Camera-type eye (tissue), 1 donor: ENCODE results near the gene MRM2. TPM values are rescaled to one million over a fixed set of nuclear protein-coding genes. Genes with fewer than 3 reads are reported as not detected.

Experiments
- total RNA-seq: library from RNA; depleted of rRNA; stranded (reverse); fragments of >200 nt; gene quantifications from one replicate; pipeline ENCODE4 v1.2.3, GENCODE V29; 2014

The MRM2 gene
- 22.0 TPM for total RNA-seq

DNA sequence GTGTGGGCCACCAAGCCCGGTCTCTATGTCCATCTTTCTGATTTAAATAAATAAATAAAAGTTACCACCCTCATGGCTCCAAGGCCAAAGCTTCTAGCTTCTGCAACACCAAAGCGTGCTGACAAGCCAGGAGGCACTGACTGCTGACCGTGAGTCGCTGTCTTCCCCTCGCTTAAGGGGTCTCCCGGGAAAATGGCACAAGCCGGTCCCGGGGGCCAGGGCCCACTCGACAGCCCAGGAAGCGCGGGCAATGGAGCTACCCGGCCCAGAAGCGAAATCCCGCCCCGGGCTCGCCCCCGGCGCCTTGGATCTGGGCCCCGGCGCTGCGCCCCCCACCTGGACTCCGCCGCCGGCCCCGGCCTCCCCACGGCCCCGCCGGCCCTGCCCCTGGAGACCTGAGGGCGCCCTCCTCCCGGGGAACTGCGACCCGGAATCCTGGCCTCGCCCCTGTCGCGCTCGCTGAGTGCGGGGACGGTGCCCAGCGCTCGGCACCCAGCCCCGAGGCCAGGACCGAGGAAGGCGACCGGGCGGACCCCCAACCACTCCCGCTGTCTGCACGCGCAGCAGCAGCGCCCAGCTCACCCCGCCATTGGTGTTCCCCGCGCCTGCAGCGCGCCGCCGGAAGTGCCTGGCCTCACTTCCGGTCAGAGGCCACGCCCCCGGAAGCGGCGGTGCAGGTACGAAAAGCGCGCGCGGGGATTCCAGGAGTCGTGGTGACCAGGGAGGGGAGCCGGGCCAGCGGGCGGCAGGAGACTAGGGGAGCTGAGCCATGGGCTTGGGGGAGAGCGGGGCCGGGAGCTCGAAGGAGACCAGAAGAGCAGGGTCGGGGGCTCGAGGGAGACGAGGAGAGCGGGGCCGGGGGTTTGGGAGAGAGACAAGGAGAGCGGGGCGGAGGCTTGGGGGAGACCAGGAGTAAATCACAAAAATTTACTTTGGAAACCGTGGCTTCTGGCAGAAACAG is at the start of gene MRM2, which contains the start of gene NUDT1:
Gene MRM2, minus strand, starts transcription at position 626 of the 961 bp plus-strand sequence. Its CDS starts 36 bp downstream, at position 590.
Gene NUDT1, plus strand, starts transcription at position 647 of the 961 bp plus-strand sequence. CDS start 2,349 bp downstream, outside the sequence.

DNA sequence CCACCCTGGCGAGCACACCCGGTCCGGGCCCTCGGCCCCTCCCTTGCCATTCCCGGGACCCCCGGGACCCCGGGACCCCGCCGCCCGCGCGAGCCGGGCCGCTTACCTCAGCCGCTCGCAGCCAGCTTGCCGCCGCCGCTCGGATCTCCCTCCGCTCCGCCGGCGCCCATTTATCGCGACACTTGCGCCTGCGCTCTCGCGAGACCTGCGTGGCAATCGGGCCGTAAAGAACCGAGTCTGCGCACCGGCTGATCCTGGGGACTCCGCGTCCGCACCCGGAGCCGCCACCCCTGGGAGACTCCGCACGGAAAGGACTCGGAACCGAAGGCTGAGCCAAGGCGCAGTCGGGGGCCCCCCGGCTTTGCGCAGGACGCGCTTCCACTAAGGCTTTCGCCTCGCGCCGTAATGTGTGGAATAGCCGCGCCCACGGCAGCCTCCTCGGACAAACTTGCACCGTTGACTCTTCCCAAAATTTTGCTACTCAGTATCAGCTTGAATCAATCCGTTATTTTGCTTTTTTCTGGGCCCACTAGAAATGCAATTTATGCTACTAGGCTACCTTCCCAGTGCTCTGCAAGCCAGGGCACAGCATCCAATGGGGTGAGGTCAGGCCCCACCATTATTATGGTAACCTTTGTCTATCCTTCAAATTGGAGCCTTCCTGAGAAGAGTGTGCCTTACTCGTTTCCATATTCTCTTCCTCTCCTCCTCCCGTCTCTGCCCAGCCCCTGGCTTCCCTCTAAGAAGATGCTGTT is 9.1 kb downstream of the MRM2 start, which contains the start of gene MAD1L1:
Gene MAD1L1, minus strand, starts transcription at position 180 of the 755 bp plus-strand sequence. CDS start 2,812 bp downstream, outside the sequence.

Other genes starting within 250 kb of the MRM2 start
- gene MAD1L1, start 9.3 kb downstream of the MRM2 start, total RNA-seq = 43.6 TPM
- 16.6 TPM for gene NUDT1, start within 50 bp of the MRM2 start, total RNA-seq
- gene SNX8, start 72.2 kb upstream of the MRM2 start, total RNA-seq = 31.0 TPM
- 116 TPM for gene EIF3B, start 112.6 kb upstream of the MRM2 start, total RNA-seq
- 16.9 TPM for gene CHST12, start 161.4 kb upstream of the MRM2 start, total RNA-seq
- gene GRIFIN, start 234.2 kb upstream of the MRM2 start, total RNA-seq = not detected